B cell (primary cell): ENCODE data around the gene ANKRD10. TPM values are rescaled to one million over a fixed set of nuclear protein-coding genes. Genes with fewer than 3 reads are reported as not detected.

Experiments used
- ATAC-seq: fragments of 200-7000 bp; cut with Tn5 transposase; one replicate; pipeline ENCODE4 v1.10.0; 2021; ENCODE audit warnings: low read depth, mild to moderate bottlenecking, moderate number of reproducible peaks, moderate library complexity
- CTCF ChIA-PET: fragments of 350-600 bp; sonication (Branson Sonifier 250); formaldehyde crosslinking; loops from one replicate; lab custom pipeline; 2021; ENCODE audit warnings: antibody characterized with exemption, inconsistent platforms; lab: Charles Lee
- POLR2A ChIA-PET: fragments of 350-600 bp; sonication (Branson Sonifier 250); formaldehyde crosslinking; loops from one replicate; lab custom pipeline; 2021; ENCODE audit warnings: antibody characterized with exemption; lab: Charles Lee
- DNase-seq: peaks from one replicate; pipeline ENCODE4 v3.0.0; 2013
- H2AFZ ChIP-seq: 2 replicates; pipeline ENCODE4 v1.6.1; 2012; ENCODE audit warnings: mild to moderate bottlenecking, low read depth, low read length; ENCODE audit not compliant: insufficient read depth, poor library complexity, severe bottlenecking
- H3K27ac ChIP-seq, 2 donors: 1 replicate in 1 of 2; 2 replicates in 1 of 2; pipeline ENCODE4 v1.5.1; 2012 to 2013; ENCODE audit warnings: low read length in 2 of 2, mild to moderate bottlenecking in 2 of 2, moderate library complexity in 1 of 2
- H3K27me3 ChIP-seq, 4 experiments: fragments of 200-600 bp in 1 of 4; sonication (generic) in 1 of 4; replicated peaks in 1 of 4; 1 replicate in 2 of 4; 2 replicates in 2 of 4; pipeline versions ENCODE4 v1.6.1 to v1.7.0; 2013 to 2016; ENCODE audit warnings: low read length in 3 of 4, mild to moderate bottlenecking in 2 of 4, mixed read lengths in 1 of 4, moderate library complexity in 1 of 4; ENCODE audit not compliant: insufficient read depth in 4 of 4, control insufficient read depth in 3 of 4; ENCODE audit errors: control extremely low read depth in 1 of 4
- H3K36me3 ChIP-seq, 2 experiments: replicated peaks in 1 of 2; 1 replicate in 1 of 2; 2 replicates in 1 of 2; pipeline versions ENCODE4 v1.6.1 to v1.7.1; 2013; ENCODE audit warnings: low read length in 1 of 2; ENCODE audit not compliant: insufficient read depth in 2 of 2, control insufficient read depth in 1 of 2; ENCODE audit errors: control extremely low read depth in 1 of 2, extremely low read depth in 1 of 2
- H3K4me1 ChIP-seq, 2 donors: fragments of 200-600 bp in 1 of 2; sonication (generic) in 1 of 2; 1 replicate in 1 of 2; 2 replicates in 1 of 2; pipeline versions ENCODE4 v1.5.1 to v1.6.1; 2013 to 2017; ENCODE audit warnings: low read length in 2 of 2; ENCODE audit not compliant: control insufficient read depth in 2 of 2, insufficient read depth in 2 of 2
- H3K4me2 ChIP-seq: replicated peaks from 2 replicates; pipeline ENCODE3; 2012; ENCODE audit warnings: mild to moderate bottlenecking, low read depth, low read length; ENCODE audit not compliant: poor library complexity, severe bottlenecking
- H3K4me3 ChIP-seq, 5 experiments: fragments of 200-600 bp in 1 of 5; sonication (generic) in 1 of 5; 1 replicate in 3 of 5; 2 replicates in 2 of 5; pipeline versions ENCODE4 v1.5.1 to v1.7.0; 2011 to 2016; ENCODE audit warnings: low read length in 4 of 5, mild to moderate bottlenecking in 4 of 5, low read depth in 2 of 5, control low read depth in 1 of 5, moderate library complexity in 1 of 5; ENCODE audit not compliant: insufficient read depth in 1 of 5; ENCODE audit errors: control extremely low read depth in 1 of 5, extremely low read depth in 1 of 5
- H3K79me2 ChIP-seq: fragments of 200-600 bp; sonication (generic); one replicate; pipeline ENCODE4 v1.6.0; 2016; ENCODE audit warnings: low read length; ENCODE audit not compliant: control insufficient read depth, insufficient read depth
- H3K9ac ChIP-seq: fragments of 200-600 bp; sonication (generic); 2 replicates; pipeline ENCODE4 v1.6.1; 2017; ENCODE audit warnings: mild to moderate bottlenecking, low read length, moderate library complexity
- H3K9me3 ChIP-seq, 3 donors: one replicate each; pipeline versions ENCODE4 v1.6.1 to v1.7.1; 2013; ENCODE audit warnings: low read length in 2 of 3; ENCODE audit not compliant: control insufficient read depth in 2 of 3, insufficient read depth in 1 of 3; ENCODE audit errors: control extremely low read depth in 1 of 3
- H4K20me1 ChIP-seq: 2 replicates; pipeline ENCODE4 v1.6.0; 2012; ENCODE audit warnings: mild to moderate bottlenecking, low read length; ENCODE audit not compliant: insufficient read depth, control insufficient read depth, poor library complexity, severe bottlenecking
- H3K27ac Mint-ChIP-seq: one replicate; pipeline ENCODE4 v1.8.0; 2021; ENCODE audit warnings: mixed read lengths
- H3K27me3 Mint-ChIP-seq: one replicate; pipeline ENCODE4 v1.8.0; 2021; ENCODE audit warnings: mixed read lengths
- H3K4me1 Mint-ChIP-seq: one replicate; pipeline ENCODE4 v1.8.0; 2021; ENCODE audit warnings: mixed read lengths
- H3K4me3 Mint-ChIP-seq: one replicate; pipeline ENCODE4 v1.8.0; 2021; ENCODE audit warnings: mixed read lengths
- H3K9me3 Mint-ChIP-seq: one replicate; pipeline ENCODE4 v1.8.0; 2022; ENCODE audit warnings: mixed read lengths; ENCODE audit not compliant: insufficient read depth
- EZH2 ChIP-seq: IDR thresholded peaks from 2 replicates; pipeline ENCODE4 v1.6.1; 2012; ENCODE audit warnings: borderline replicate concordance, low read depth, mild to moderate bottlenecking, moderate library complexity, low read length; ENCODE audit not compliant: insufficient read depth, poor library complexity, severe bottlenecking
- WGBS: methylation state at CpG from one replicate; pipeline ENCODE4 v1.1.5; 2013; ENCODE audit warnings: missing lambda C conversion rate; ENCODE audit not compliant: insufficient coverage; 5-methylcytosine and 5-hydroxymethylcytosine counted together
- intact Hi-C: fragments of 100-400 bp; cut with micrococcal nuclease; formaldehyde crosslinking; loops from one replicate; pipeline ENCODE4 v1.10.0; 2022
- polyA plus RNA-seq: library from polyadenylated mRNA; depleted of rRNA; stranded (reverse); fragments of >200 nt; gene quantifications from 2 replicates; pipeline ENCODE4 v1.2.3, GENCODE V29; 2012
- total RNA-seq, 2 donors: library from RNA; stranded (reverse); fragments of 120-200 nt in 1 of 2; gene quantifications; 1 replicate in 1 of 2; 2 replicates in 1 of 2; pipeline versions ENCODE4 v1.2.3 to v1.2.4, GENCODE V29; 2013 to 2022
- TF ChIP-seq, protein P1 (sequence below): fragments of 200-600 bp; IDR thresholded peaks from one replicate; pipeline ENCODE4 v1.8.0; 2022; ENCODE audit warnings: antibody characterized with exemption, mild to moderate bottlenecking

ANKRD10 gene
- total and polyA plus RNA-seq, 2 donors (not counting 1 experiment from before 2014, with no cell fraction given), result 142 to 256 TPM

DNA sequence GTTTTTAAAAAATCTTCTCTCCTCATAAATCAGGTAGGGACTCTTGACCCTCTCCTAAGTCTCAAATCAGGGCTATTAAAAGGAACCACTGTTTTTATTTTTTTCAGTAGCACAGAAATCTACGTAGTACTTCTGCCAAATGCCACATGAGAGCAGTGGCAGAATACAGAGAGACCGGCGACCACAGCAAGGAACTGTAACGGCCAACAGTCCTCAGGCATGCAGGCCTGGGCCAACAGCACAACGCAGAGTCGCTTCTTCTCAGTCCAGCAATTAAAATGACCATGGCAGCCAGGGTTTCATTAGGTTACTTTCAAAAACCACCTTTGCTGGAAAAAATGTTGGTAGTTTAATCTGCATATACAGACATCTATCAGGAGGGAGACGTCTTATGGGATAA lies 34.2 kb downstream of the ANKRD10 start:
- intact Hi-C loops, result no loop called here
- no peak overlapping the region for H2AFZ ChIP-seq
- no peak overlapping the region for H3K4me3 ChIP-seq
- Mint-ChIP-seq H3K27me3 (no peaks in the 10 kb centered on the region), H3K9me3 (no peaks in the 10 kb centered on the region), H3K4me3 (no peak overlapping the region), H3K4me1 (peaks cover 1% of the 10 kb centered on the region), H3K27ac (no peak overlapping the region)
- H3K4me1 ChIP-seq, result no peaks in the 10 kb centered on the region
- WGBS, result 100% methylated on average over 4 of the region's 7 CpGs
- no peaks in the 10 kb centered on the region for H3K27me3 ChIP-seq
- CTCF ChIA-PET, result interaction anchor here (1.2 kb wide), 1 partner anchor 187 kb away, joined by 3 read pairs; no protein-coding TSS in a partner anchor
- ATAC-seq, result no peak
- H4K20me1 ChIP-seq, result no peaks in the 10 kb centered on the region
- no peak for DNase-seq
- H3K9ac ChIP-seq, result no peak overlapping the region
- no peak overlapping the region for H3K27ac ChIP-seq
- H3K36me3 ChIP-seq, result peaks cover 0 to 4% of the 10 kb centered on the region in 2 experiments
- peaks cover 0 to under 1% (median 0%) of the 10 kb centered on the region in 3 donors for H3K9me3 ChIP-seq
- no peak for TF ChIP-seq EZH2
- TF ChIP-seq, protein P1, sequence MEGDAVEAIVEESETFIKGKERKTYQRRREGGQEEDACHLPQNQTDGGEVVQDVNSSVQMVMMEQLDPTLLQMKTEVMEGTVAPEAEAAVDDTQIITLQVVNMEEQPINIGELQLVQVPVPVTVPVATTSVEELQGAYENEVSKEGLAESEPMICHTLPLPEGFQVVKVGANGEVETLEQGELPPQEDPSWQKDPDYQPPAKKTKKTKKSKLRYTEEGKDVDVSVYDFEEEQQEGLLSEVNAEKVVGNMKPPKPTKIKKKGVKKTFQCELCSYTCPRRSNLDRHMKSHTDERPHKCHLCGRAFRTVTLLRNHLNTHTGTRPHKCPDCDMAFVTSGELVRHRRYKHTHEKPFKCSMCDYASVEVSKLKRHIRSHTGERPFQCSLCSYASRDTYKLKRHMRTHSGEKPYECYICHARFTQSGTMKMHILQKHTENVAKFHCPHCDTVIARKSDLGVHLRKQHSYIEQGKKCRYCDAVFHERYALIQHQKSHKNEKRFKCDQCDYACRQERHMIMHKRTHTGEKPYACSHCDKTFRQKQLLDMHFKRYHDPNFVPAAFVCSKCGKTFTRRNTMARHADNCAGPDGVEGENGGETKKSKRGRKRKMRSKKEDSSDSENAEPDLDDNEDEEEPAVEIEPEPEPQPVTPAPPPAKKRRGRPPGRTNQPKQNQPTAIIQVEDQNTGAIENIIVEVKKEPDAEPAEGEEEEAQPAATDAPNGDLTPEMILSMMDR, result no peak
- no peaks in the 10 kb centered on the region for H3K79me2 ChIP-seq
- no peak overlapping the region for H3K4me2 ChIP-seq
- POLR2A ChIA-PET, result no interaction called here

DNA sequence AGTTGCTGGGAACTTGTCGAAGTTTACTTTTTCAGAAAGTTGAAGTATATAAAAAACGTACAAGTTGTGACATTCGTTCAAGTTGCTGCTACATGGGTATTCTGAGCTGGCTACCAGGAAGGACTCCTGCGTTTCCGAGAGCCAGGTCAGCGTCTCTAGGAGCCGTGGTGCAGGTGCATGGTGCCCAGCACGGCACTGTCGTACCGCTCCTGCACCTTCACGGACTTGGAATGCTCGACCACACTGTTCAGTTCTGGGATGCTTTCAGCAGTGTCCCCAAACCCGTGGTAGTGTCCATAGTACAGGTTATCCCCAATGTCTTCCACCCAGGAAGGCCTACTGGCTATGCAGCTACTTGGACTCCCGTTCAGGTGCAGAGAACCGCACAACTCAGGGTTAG lies 35.4 kb downstream of the ANKRD10 start:
- H3K79me2 ChIP-seq, result no peaks in the 10 kb centered on the region
- 97% methylated on average over 14 of the region's 15 CpGs for WGBS
- ChIA-PET POLR2A (no interaction called here), CTCF (no interaction called here)
- H3K4me1 Mint-ChIP-seq, result peaks cover 11% of the 10 kb centered on the region
- no peaks in the 10 kb centered on the region for H3K9me3 Mint-ChIP-seq
- no peak overlapping the region for H3K4me3 Mint-ChIP-seq
- H3K27ac ChIP-seq, result no peak overlapping the region
- intact Hi-C loops, result loop anchor here (5.0 kb wide), 1 partner anchor 33 kb away; no protein-coding TSS in a partner anchor
- no peaks in the 10 kb centered on the region for H4K20me1 ChIP-seq
- H3K36me3 ChIP-seq, result peaks cover 0 to 4% of the 10 kb centered on the region in 2 experiments
- H3K4me2 ChIP-seq, result no peak overlapping the region
- no peak overlapping the region for H3K27ac Mint-ChIP-seq
- H3K9me3 ChIP-seq, result peaks cover 0 to 3% (median 0%) of the 10 kb centered on the region in 3 donors
- H3K27me3 ChIP-seq, result no peaks in the 10 kb centered on the region
- H2AFZ ChIP-seq, result no peak overlapping the region
- H3K27me3 Mint-ChIP-seq, result no peaks in the 10 kb centered on the region
- TF ChIP-seq, protein P1, result no peak
- TF ChIP-seq EZH2, result no peak
- DNase-seq, result no peak
- H3K4me1 ChIP-seq, result peaks cover 7 to 10% of the 10 kb centered on the region in 2 donors
- H3K4me3 ChIP-seq, result no peak overlapping the region
- no peak overlapping the region for H3K9ac ChIP-seq
- ATAC-seq, result no peak
